NOMO-1 (cell line): ENCODE measurements around the gene CCR9.

Experiments
- DNase-seq, 2 experiments: peaks; one replicate each; lab custom pipeline; 2025; ENCODE audit not compliant: unreplicated experiment in 2 of 2; lab: John Stamatoyannopoulos, UW

CCR9 gene

DNA sequence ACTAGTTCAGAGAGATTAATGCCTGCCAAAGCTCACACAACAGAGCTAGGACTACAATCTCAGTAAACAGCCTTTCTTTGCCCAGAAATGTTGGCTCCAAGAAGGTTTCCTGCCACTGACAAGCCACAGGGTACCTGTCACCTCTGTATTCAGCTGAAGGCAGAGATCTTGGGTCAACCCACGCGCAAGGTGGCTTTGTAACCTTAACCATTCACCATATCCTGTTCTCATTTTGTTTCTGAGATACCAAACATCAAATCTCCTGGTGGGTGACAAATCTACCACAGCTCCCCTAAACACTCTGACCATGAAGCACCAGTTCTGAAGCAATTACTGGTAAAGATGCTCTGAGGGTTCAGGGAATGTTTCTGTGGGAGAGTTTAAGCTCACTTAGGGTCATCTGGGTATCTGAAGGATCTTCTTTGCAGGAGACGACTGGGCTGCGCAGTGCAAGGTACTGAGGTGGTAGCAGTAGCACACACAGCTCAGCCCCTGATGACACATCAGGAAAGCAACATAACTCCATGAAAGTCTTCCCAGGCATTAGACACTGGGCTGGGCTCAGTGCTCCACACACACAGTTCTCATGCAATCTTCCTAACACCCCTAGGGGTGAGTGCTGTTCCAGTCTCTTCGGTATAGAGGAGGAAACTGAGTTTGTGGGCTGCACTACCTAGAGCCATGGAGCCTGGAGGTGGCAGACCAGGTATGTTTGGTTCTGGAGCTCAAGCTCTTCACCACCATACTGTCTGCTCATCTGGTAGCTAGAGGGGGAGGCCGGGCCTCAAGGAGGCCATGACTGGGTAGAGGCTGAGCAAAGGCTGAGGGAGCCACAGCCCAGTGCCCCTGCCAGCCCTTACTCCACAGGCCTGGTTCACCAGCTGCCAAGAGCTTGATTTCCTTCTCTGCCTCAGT is 64.6 kb downstream of the CCR9 start:
- DNase-seq, result no peak

GRCh38 chr3:45951946-45952345 is 65.6 kb downstream of the CCR9 start:
- no peak for DNase-seq

DNA sequence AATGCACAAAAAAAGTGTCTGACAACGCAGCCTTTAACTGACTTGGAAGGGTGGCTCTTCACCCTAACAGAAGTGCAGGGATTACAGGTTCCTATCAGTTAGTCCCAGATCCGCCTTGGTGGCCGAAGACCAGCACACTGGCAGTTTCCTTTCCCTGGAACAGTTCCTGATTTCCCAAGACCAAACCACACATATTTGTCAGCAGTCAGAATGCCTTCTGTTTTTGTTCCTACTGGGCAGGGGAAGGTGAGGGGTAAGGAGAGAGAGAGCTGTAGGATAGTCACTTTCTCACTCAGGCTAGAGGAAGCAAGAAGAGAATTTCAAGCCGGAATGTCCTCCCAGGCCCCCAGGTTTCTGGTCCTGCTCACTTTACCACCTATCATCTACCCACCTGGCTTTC is 66.1 kb downstream of the CCR9 start:
- no peak for DNase-seq
